ENCODE measurements around the gene CNIH2.
A peak's percentile ranks its signal among the peaks of the same experiment; 100 is the strongest.
"Not testable (repeated sequence)": the region's sequence is repeated elsewhere in the genome, so short reads cannot be mapped to it uniquely, and the experiment has no call there.

Gene CNIH2

GRCh38 chr11:66253081-66253480, 24.9 kb upstream of the CNIH2 start:
- DNase-seq; in situ Hi-C loops (cut with MboI; ENCODE audit: low pct_unique_long_range_greater_than_20kb, low sequenced_read_pairs): not testable (repeated sequence)

GRCh38 chr11:66258473-66258893, 19.5 kb upstream of the CNIH2 start:
- no peak for DNase-seq
- in situ Hi-C loops (cut with MboI; ENCODE audit: low pct_unique_long_range_greater_than_20kb, low sequenced_read_pairs): no loop called here

DNA sequence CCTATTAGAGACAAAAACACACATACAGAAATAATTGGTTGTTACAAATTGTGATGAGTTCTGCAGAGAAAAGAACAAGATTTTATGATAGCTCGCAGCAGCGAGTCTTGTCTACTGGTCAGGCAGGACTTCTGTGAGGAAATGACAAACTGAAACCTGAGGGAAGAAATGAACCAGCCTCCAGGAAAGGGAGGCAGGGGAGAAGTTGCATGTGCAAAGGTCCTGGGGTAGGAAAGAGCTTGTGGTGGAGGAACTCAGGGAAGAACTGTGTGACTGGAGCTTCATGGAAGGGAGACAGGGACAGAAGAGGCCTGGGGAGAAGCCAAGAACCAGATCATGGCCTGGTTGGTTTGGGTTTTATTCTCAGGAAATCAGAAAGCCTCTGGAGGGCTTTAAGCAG, 18.8 kb upstream of the CNIH2 start:
- in situ Hi-C loops (cut with MboI; ENCODE audit: low pct_unique_long_range_greater_than_20kb, low sequenced_read_pairs): no loop called here
- no peak for DNase-seq

DNA sequence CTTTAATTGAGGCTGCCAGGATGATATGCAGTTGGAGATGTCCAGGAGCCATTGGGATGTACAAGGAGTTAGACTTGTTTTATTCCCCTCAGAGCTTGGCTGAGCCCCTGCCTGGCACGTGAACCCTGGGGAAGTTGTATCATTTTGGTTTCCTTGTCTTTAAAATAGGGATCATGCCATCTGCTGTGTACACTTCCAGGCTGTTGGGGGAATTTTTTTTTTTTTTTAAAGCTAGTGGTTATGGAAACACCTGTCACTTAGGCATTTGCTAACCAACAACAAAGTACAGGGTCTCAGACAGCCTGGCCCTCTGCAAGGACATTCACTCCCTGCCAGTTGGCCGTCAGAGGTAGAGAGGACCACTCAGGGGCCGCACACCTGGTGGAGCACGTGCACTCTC, 18.0 kb upstream of the CNIH2 start:
- DNase-seq: no peak

GRCh38 chr11:66261578-66261977, 16.4 kb upstream of the CNIH2 start:
- in situ Hi-C loops (cut with MboI; ENCODE audit: low pct_unique_long_range_greater_than_20kb, low sequenced_read_pairs): no loop called here
- no peak for DNase-seq

More for the DNA sequence above, 18.0 kb upstream of the CNIH2 start:
- in situ Hi-C loops (cut with MboI; ENCODE audit: low pct_unique_long_range_greater_than_20kb, low sequenced_read_pairs): no loop called here

DNA sequence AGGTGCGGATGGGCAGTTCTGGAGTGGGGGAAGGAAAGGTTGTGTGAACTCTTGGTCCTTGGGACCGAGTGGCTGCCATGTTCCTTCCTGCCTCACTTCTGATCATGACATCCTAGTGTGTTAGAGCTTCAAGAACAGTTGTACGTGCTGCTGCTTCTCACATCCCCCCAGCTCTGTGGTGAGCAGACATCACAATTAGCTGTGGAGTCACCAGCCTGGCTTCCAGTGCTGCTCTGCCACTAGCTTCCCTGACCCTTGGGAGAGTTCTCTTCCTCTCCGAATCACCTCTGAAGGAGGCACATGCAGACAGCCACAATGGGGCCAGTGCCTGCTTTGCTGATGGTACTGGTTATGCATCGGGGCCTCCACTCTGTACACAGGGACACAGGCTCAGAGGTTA, 15.8 kb upstream of the CNIH2 start:
- in situ Hi-C loops (cut with MboI; ENCODE audit: low pct_unique_long_range_greater_than_20kb, low sequenced_read_pairs): no loop called here
- DNase-seq: no peak

- no peak for DNase-seq
- in situ Hi-C loops (cut with MboI; ENCODE audit: low pct_unique_long_range_greater_than_20kb, low sequenced_read_pairs): no loop called here
Observed at GRCh38 chr11:66262696-66263095, 15.3 kb upstream of the CNIH2 start.

DNA sequence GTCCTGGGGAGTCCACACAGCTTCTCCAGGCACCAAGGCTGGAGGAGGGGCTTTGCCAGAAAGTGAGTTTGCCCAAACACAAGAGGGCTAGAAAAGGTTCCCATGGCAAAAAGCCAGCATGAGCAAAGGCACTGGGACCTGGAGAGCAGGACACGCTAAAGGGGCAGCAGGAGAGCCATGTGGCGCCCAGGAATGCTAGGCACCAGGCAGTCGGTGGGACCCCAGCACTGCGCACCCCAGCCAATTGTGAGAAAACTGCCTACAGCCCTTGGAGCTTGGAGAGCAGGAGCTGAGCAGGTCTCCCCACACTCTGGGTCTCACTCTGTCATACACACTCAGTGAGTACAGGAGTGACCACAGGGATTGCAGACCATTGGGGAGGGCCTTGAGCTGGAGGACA, 14.7 kb upstream of the CNIH2 start:
- no peak for DNase-seq
- in situ Hi-C loops (cut with MboI; ENCODE audit: low pct_unique_long_range_greater_than_20kb, low sequenced_read_pairs): no loop called here

DNA sequence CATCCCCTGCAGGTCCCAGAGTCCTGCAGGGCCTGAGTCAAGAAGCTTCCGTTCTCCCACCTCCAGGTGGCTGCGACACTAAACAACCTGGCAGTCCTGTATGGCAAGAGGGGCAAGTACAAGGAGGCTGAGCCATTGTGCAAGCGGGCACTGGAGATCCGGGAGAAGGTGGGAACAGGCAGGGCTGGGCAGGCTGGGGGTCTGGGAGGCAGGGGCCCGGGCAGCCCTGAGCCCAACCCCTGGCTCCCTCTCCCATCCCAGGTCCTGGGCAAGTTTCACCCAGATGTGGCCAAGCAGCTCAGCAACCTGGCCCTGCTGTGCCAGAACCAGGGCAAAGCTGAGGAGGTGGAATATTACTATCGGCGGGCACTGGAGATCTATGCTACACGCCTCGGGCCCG, 14.2 kb upstream of the CNIH2 start:
- DNase-seq: no peak
- in situ Hi-C loops (cut with MboI; ENCODE audit: low pct_unique_long_range_greater_than_20kb, low sequenced_read_pairs): no loop called here

DNA sequence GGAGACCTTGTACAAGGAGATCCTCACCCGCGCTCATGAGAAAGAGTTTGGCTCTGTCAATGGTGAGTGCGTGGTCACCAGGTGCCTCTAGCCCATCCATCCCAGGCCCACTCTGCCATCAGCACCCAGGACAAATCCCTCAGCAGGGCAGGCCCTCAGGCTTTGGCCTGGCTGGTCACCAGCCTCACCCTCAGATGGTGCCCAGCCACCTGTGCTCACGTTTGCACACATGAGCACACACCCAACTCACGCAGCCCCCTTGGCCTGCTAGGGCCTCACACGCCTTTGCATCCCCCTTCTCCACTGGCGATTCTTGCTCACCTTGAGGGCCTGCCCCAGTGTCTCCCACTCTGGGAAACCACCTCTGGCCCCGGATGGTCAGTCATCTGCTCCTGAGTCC, 13.6 kb upstream of the CNIH2 start:
- in situ Hi-C loops (cut with MboI; ENCODE audit: low pct_unique_long_range_greater_than_20kb, low sequenced_read_pairs): no loop called here
- no peak for DNase-seq

- in situ Hi-C loops (cut with MboI; ENCODE audit: low pct_unique_long_range_greater_than_20kb, low sequenced_read_pairs): no loop called here
- DNase-seq: no peak
Observed at GRCh38 chr11:66264914-66265313, 13.1 kb upstream of the CNIH2 start.

GRCh38 chr11:66265531-66266377, 12.2 kb upstream of the CNIH2 start:
- in situ Hi-C loops (cut with MboI; ENCODE audit: low pct_unique_long_range_greater_than_20kb, low sequenced_read_pairs): no loop called here
- DNase-seq: no peak

GRCh38 chr11:66266378-66267038, 11.5 kb upstream of the CNIH2 start:
- in situ Hi-C loops (cut with MboI; ENCODE audit: low pct_unique_long_range_greater_than_20kb, low sequenced_read_pairs): no loop called here
- no peak for DNase-seq

DNA sequence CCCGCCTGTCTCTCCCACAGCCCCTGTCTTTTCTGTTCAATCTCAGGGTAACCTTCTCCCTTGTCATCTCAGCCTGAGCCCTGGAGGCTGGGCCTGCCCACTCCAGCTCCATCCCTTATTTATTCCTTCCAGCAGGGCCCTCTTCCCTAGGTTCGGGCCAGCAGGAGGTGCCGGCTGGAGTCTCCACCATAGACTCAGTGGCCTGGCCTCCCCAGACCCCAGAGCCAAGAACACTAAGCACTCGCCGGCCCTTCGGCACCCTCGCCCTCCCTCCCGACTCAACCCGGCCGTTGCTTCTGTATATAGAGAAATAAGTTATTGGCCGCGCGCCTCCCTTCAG, 11.0 kb upstream of the CNIH2 start:
- no peak for DNase-seq
- in situ Hi-C loops (cut with MboI; ENCODE audit: low pct_unique_long_range_greater_than_20kb, low sequenced_read_pairs): no loop called here

GRCh38 chr11:66267379-66268243, 10.4 kb upstream of the CNIH2 start:
- in situ Hi-C loops (cut with MboI; ENCODE audit: low pct_unique_long_range_greater_than_20kb, low sequenced_read_pairs): no loop called here
- peak; percentile 67 for DNase-seq

DNA sequence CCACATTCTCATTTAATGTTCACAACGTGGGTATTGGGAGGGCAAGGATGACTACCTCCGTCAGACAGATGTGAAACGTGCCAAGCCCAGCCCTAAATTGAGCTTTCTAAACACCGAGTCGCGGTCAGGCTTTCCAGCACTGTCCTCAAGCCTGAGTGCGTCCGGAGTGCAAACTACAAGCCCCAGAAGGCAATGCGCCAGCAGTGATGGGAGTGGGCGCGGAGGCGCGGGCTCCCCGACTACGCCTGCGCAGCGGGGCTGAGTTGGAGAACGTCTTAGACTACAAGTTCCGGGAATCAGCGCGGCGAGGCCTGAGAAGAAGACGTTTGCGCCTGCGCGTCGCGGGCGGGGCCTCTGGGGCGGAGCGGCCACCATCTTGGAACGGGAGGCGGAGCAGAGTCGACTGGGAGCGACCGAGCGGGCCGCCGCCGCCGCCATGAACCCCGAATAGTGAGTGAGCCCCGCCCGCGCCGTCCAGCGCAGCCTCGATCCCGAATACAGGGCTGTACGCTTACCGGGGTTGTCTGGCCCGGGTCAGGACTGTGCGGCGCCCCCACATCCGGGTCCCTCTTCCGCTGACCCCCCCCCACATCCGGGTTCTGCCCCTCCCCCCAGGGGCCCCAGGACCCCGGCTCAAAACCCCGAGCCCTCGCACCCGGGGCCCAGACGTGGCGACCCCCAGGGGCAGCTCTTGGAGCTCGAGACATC, 9.6 kb upstream of the CNIH2 start, which contains the start of gene RAB1B:
TSS of gene RAB1B (plus strand) at position 396 of the 708 bp plus-strand sequence. CDS start at position 437, 41 bp downstream.
- peak; percentile 99 for DNase-seq
- in situ Hi-C loops (cut with MboI; ENCODE audit: low pct_unique_long_range_greater_than_20kb, low sequenced_read_pairs): no loop called here

DNA sequence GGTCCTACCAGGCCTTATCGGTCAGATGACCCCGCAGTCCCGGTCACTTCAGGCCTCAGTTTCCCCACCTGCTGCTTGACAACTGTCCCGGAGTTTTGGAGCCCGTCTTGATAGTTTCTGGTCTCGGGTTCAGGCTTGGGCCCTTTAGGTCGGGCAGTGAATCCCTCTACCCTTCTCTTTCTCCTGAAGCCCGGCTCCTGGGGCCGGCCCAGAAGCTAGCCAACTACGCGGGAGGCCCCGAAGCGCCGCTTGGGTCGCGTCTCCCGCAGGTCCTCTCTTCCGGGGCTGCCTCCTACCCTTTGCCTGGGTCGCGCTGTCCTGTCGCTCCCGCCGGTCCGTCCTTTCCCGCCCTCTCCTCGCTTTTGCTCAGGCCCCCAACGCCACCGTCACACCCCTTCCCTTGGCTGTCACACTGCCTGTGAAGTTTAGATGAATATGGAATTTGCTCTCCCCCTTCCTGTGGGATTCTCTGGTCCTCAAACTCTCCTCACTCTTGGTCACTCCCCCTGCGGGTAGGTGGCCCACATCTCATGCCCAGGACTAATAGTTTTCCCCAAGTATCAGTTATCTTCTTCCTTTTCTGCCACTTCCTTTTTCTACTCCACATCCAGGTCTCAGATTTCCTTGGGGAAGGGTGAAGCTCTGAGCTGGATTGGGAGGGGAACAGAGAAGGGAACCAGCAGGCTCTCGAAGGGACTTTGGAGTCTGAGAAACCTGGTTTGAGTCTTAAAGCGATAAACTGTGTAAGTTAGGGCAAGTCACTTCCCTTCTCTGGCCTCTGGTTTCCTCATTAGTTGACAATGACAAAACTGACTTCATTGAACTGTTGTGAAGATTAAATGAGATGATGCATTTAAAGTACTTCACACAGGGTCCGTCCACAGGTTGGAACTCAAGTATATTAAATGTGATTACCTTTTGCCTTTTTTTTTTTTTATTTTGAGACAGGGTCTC, 8.7 kb upstream of the CNIH2 start:
- in situ Hi-C loops (cut with MboI; ENCODE audit: low pct_unique_long_range_greater_than_20kb, low sequenced_read_pairs): no loop called here
- peak; percentile 53 for DNase-seq

- DNase-seq: no peak
- in situ Hi-C loops (cut with MboI; ENCODE audit: low pct_unique_long_range_greater_than_20kb, low sequenced_read_pairs): no loop called here
Observed at GRCh38 chr11:66271816-66272215, 6.2 kb upstream of the CNIH2 start.

Measured in KBM-7 (cell line).